Kidney capillary endothelial cell (primary cell): ENCODE data around the gene TFEC.
"Not testable (repeated sequence)": the region's sequence is repeated elsewhere in the genome, so short reads cannot be mapped to it uniquely, and the experiment has no call there.

Experiments
- DNase-seq: peaks from one replicate; pipeline ENCODE4 v3.0.0-alpha.2; 2018; ENCODE audit warnings: low spot score

TFEC gene, protein sequence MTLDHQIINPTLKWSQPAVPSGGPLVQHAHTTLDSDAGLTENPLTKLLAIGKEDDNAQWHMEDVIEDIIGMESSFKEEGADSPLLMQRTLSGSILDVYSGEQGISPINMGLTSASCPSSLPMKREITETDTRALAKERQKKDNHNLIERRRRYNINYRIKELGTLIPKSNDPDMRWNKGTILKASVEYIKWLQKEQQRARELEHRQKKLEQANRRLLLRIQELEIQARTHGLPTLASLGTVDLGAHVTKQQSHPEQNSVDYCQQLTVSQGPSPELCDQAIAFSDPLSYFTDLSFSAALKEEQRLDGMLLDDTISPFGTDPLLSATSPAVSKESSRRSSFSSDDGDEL

DNA sequence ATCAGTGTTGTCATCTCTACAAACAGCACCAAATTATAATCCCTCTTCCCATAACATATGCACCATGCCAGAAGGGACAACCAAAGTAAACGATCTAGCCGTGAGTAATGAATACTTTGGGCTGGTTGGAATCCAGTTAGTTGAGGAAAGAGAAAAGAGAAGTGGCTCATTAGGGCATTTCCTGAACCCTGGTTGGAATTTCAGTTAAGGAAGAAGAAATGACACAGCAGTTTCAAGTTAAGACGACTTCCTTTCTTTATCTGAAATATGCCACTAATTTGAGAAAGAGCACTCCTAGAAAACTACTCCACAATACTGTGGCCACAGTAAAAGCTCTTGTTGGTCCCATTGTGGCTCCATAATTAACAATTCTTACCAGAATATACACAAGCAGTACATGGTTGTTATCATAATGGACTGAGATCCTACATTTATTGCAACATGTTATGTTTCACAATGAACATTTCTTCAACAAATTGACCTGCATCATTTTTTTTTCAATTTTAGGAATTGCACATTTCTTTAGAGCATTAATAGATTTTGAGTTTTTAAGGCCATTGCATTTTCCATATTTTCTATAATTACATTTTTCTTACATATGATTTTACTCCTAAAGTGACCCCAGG, at the start of gene TFEC:
TSS of gene TFEC (minus strand) at position 113 of the 626 bp plus-strand sequence. CDS start 46,322 bp downstream, outside the sequence.
- DNase-seq = peak; percentile 63

DNA sequence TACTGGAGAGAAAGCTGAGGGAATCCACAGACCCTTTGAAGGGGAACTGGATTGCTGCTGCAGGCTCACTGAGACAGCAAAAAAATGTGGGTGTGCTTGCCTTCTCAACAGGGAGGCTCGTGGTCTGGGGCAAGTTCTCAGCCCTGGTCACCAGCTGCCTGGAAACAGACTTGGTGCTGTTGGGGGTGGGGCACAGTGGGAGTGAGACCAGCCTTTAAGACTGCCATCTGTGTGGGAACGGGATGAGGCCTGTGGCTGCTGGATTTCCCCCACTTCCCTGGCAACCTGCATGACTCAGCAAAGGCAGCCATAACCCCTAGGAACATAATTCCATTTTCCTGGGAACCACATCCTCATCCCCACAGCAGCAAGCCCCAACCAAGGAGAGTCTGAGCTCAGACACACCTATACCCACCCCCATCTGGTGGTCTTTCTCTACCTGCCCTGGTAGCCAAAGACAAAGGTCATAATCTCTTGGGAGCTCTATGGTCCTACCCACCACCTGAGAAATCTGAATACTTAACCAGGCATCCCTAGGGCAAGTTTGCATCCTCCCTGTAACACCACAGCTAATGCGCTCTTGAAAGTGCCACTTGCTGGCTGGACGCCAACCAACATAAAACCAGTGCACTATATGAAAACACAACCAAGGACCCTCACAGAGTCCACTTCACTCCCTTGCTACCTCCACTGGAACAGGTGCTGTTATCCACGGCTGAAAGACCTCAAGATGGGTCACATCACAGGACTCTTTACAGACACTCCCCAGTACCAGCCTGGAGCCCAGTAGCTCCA, 45.0 kb upstream of the TFEC start:
- DNase-seq = no peak

DNA sequence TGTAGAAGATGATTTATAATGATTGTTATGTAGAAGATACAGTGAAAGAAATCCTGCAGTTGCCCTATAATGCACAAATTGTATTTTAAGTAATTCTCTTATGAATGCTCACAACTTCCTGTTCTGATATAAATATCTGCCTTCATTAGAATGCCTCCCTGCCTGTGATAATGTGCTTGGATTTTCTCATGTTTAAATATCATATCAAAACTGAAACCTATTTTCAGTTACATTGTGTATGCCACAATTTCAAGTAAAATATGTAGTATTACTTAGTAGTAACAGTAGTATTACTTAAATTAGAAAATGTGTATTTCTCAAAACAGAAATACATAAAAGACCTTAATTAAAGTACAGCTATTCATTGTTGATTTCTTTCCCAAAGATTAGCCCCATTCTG, 41.1 kb upstream of the TFEC start:
- DNase-seq = no peak

DNA sequence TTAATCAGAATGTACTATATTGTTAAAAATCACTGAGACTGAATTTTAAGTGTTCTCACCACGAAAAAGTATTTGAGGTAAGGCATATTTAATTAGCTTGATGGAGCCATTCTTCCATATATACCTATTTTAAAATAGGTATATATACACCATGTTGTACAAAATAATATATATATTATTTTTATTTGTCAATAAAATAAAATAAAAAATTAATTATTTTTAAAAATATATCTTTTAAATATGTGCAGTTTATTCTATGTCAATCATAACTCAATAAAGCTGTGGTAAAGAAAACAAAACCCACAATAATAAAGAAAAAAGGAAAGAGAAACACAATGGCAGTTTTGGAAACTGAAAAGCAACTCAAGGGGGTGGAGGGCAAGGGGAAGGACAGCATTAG, 33.6 kb upstream of the TFEC start:
- no peak for DNase-seq

DNA sequence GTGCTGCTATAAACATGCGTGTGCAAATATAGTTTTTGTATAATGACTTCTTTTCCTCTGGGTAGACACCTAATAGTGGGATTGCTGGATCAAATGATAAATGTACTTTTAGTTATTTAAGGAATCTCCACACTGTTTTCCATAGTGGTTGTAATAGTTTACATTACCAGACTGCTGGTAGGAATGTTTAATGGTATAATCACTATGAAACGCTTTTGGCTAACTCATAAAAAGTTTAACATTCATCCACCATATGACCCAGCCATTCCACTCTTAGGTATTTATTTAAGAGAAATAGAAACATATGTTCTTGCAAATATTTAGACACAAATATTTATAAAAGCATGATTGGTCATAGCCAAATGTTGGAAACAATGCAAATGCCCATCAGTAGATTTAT, 32.1 kb upstream of the TFEC start:
- no peak for DNase-seq

DNA sequence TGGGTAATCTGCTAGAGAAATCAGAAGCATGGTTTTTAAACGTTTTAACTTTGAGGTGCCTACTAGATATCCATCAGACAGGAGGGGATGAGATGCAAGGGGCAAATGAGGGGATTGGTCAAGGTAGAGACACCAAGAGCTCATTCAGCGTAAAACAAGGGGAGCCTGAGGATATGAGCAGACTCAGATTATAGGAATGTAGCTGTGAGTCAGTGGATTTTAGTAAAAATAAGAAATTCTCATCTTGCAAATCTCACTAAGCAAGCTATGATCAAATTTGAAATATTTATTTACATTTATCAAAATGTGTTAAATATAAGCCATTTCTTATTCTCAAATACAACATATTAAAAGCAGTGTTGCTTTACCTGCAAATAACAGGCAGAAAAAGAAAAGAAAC, 21.4 kb upstream of the TFEC start:
- no peak for DNase-seq

DNA sequence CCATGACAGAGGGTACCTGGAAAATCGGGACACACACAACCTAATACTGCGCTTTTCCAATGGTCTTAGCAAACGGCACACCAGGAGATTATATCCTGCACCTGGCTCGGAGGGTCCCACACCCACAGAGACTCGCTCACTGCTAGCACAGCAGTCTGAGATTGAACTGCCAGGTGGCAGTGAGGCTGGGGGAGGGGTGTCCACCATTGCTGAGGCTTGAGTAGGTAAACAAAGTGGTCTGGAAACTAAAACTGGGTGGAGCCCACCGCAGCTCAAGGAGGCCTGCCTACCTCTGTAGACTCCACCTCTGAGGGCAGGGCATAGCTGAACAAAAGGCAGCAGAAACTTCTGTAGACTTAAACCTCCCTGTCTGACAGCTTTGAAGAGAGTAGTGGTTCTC, 16.7 kb upstream of the TFEC start:
- DNase-seq = not testable (repeated sequence)

GRCh38 chr7:116045532-116045931, 15.0 kb upstream of the TFEC start:
- no peak for DNase-seq

GRCh38 chr7:116041615-116042014, 11.1 kb upstream of the TFEC start:
- no peak for DNase-seq

DNA sequence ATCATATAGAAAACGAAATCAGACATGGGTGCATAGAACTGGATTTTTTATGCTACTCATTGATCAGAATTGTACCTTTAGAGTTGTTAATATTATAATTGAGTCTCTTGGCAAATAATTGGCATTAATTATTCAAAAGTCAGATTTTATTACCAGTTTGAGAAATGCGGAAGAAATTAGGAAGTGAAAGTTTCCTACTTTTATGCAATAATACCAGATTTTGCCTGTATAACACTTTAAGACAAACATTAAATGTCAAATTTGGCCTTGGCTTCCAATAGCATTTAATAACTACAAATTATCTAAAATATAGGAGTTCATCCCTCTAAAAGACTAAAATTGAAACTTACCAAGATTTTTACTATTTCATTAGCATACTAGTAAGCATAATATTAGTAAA, 6.8 kb upstream of the TFEC start:
- no peak for DNase-seq

GRCh38 chr7:116034411-116034810, 3.8 kb upstream of the TFEC start:
- no peak for DNase-seq

DNA sequence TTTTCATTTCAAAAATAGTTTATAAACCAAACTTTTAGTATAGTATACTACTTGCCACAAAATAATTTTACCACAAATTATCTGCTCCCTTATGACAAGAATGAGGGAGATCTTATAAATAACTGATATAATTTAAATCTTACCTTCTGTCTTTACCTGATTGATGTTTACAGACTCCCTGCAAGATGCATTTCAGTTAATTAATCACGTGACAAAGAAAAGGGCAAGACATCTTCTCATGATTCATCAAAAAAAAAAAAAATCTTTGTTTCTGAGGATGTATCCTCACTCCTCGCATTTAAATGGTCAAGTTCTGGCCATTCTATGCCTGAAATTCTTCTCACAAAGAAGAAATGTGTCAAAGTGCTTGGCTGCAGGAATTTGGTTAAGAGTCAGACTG, 2.3 kb upstream of the TFEC start:
- DNase-seq = no peak

DNA sequence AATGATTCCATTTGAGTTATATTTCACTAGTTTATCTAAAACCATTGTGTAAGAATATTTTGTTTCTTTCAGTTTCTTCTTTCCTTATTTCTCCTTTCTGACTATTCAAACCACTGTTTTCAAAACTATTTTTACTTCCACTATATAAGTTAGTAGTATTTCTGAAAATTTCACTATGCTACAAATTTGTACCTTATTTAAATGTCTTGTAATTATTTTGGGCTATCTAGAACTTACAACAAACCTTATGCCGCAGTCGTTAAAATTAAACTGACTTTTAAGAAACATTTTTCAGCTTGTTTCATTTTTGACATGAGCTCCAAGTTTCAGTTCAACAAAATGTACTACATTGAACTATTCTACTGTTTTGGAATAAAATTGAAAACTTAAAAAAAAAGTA, 1.8 kb downstream of the TFEC start:
- no peak for DNase-seq

GRCh38 chr7:116027786-116028185, 2.8 kb downstream of the TFEC start:
- no peak for DNase-seq

- peak; percentile 62 for DNase-seq
These were observed 5.4 kb downstream of the TFEC start for GRCh38 chr7:116024826-116025809.

DNA sequence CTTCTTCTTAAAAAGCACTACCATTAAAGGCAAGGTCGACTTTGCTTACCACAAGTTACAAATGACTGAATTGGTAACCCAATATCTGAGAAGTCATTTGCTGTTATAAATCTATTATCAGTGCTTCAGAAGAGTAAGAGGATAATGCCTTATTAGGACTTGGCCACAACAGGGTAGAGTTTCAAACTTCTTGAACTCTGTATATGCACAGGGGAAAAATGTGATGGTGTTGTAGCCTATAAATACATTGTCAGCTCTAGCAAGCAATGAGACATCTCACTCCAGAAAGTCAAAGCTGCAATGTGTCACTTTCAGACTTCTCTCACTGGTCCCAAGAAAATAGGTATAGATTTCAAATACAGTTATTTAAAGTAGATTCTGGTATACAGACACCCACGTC, 9.3 kb downstream of the TFEC start:
- no peak for DNase-seq

DNA sequence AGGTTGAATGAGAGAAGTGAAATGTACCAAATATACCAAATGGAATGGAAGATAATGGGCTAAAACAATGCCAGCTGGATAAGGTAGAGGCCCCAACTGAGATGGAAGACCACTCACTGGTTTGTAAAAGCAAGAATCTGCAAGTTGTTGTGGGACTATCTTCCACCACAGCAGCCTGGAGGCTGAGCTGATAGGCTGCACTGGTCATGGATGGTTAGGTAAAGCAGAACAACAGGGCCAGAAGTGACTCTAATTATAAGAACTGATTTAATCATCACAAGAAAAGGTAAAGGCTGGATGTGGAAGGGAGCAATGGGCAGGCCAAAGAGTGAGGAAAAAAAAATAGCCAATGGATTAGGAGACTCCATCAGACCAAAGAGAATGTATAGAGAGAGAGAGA, 11.8 kb downstream of the TFEC start:
- DNase-seq = no peak

DNA sequence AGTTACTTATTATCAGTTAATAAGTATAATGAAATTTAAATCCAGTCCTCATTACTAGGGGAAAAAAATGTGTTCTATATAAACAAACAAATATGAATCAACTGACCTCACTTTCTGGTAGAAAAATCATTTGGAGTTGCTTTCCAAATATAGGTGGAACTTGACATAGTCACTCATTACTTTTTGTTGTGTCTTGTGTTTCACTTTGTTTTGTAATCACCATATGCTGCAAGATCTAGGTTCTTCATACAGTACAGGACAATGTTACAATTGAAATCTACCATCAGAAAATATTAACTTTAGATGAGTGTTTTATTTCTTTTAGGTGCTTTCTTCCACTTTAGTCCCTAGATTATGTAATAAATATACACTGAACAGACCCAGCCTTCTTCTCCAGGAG, 16.9 kb downstream of the TFEC start:
- DNase-seq = no peak

GRCh38 chr7:116011584-116011983, 19.0 kb downstream of the TFEC start:
- DNase-seq = no peak

DNA sequence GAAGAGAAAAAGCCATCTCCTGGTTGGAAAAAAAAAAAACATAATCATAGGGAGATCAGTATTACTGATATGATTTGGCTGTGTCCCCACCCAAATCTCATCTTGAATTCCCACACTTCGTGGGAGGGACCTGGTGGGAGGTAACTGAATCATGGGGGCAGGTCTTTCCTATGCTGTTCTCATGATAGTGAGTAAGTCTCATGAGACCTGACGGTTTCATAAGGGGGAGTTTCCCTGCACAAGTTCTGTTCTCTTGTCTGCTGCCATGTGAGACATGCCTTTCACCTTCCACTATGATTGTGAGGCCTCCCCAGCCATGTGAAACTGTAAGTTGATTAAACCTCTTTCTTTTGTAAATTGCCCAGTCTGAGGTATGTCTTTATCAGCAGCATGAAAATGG, 25.8 kb downstream of the TFEC start:
- DNase-seq = not testable (repeated sequence)

DNA sequence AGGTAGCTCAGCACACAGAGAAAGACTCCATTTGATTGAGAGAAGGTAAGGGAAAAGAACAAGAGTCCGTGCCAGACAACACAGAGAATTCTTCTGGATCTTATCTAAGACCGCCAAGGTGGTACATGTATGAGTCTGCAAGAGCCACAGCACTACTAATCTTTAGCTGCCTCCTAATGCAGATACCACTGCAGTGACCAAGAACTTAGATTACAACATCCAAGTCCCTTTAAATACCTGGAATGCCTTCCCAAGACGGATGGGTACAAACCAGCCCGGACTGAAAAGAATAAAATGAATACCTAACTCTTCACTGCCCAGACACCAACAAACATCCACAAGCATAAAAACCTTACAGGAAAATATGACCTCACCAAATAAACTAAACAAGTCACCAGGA, 33.3 kb downstream of the TFEC start:
- DNase-seq = no peak

DNA sequence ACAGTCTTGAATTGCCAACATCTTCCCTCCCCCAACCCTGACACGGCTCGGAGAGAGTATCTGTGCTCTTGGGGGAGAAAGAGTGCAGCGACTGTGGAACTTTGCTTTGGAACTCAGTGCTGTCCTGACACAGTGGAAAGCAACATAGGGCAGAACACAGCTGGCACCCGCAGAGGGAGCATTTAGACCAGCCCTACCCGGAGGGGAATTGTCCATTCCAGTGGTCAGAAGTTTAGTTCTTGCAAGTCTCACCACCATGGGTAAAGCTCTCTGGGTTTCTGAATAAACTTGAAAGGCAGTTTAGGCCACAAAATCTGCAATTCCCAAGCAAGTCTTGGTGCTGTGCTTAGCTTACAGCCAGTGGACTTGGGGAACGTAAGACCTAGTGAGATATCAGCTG, 34.9 kb downstream of the TFEC start:
- no peak for DNase-seq
